Kidney (tissue), 14 donors: ENCODE measurements around the gene TTC6. TPM values are rescaled to one million over a fixed set of nuclear protein-coding genes. Genes with fewer than 3 reads are reported as not detected.

Experiments
- DNase-seq, 5 donors: peaks; one replicate each; pipeline ENCODE4 v3.0.0-alpha.2; 2013 to 2020
- FAIRE-seq: peaks from 2 replicates; lab custom pipeline; 2012; peaks lifted over from hg19 to GRCh38; lab: Jason Lieb, UNC
- H3K27ac ChIP-seq, 2 donors: one replicate each; pipeline ENCODE4 v1.7.0; 2013; ENCODE audit warnings: low read depth in 2 of 2, low read length in 2 of 2, inconsistent platforms in 1 of 2
- H3K27me3 ChIP-seq: one replicate; pipeline ENCODE4 v1.7.1; 2013; ENCODE audit warnings: low read length, inconsistent platforms; ENCODE audit not compliant: control insufficient read depth, insufficient read depth
- H3K36me3 ChIP-seq, 3 donors: one replicate each; pipeline versions ENCODE4 v1.7.0 to v1.7.1; 2013; ENCODE audit warnings: low read length in 3 of 3, control low read depth in 1 of 3, inconsistent platforms in 1 of 3; ENCODE audit not compliant: insufficient read depth in 3 of 3, control insufficient read depth in 2 of 3
- H3K4me1 ChIP-seq, 3 donors: one replicate each; pipeline versions ENCODE4 v1.7.0 to v1.7.1; 2013; ENCODE audit warnings: low read length in 3 of 3, inconsistent platforms in 1 of 3, low read depth in 1 of 3; ENCODE audit not compliant: control insufficient read depth in 2 of 3, insufficient read depth in 2 of 3
- H3K4me3 ChIP-seq, 3 donors: one replicate each; pipeline versions ENCODE4 v1.7.0 to v1.8.1; 2013; ENCODE audit warnings: low read length in 3 of 3, control low read depth in 1 of 3, inconsistent platforms in 1 of 3
- H3K9ac ChIP-seq, 3 donors: one replicate each; pipeline versions ENCODE4 v1.7.0 to v1.7.1; 2013; ENCODE audit warnings: low read length in 3 of 3, control low read depth in 1 of 3, inconsistent platforms in 1 of 3
- H3K9me3 ChIP-seq, 3 donors: one replicate each; pipeline versions ENCODE4 v1.7.0 to v1.7.1; 2013; ENCODE audit warnings: low read length in 3 of 3, control low read depth in 1 of 3, inconsistent platforms in 1 of 3; ENCODE audit not compliant: control insufficient read depth in 2 of 3, insufficient read depth in 1 of 3
- intact Hi-C: fragments of 100-400 bp; cut with DNase I; formaldehyde crosslinking; loops from one replicate; pipeline ENCODE4 v1.11.1; 2022
- polyA plus RNA-seq: library from polyadenylated mRNA; stranded (reverse); fragments of 350-450 nt; fragmentation: Illumina TruSeq; extraction: RNeasy Lipid Tissue Mini Kit (QIAGEN cat#74804); gene quantifications from one replicate; pipeline ENCODE4 v1.2.3, GENCODE V29; 2014; ENCODE audit warnings: low read depth, low replicate concordance; ENCODE audit not compliant: insufficient read depth
- total RNA-seq: library from RNA; stranded (reverse); fragmentation: NEBNext Ultra II Directional; extraction: Animal tissue kit (Norgen Biotek cat#: 25700); gene quantifications from one replicate; pipeline ENCODE4 v1.2.1, GENCODE V29; 2021
- TF ChIP-seq, protein P1 (sequence below): IDR thresholded peaks from 3 replicates; pipeline ENCODE4 v1.5.1; 2012; ENCODE audit warnings: mild to moderate bottlenecking, moderate library complexity, borderline replicate concordance; ENCODE audit not compliant: insufficient read depth; ENCODE audit errors: extremely low read depth
- donor health status: control.
- donor health status: control.
- donor health status: control.
- donor health status: control.
- donor health status: control.
- donor health status: DM: yes; HTN: yes; CAD: no.
- donor health status: Normal renal cell carcinoma (clear cell type).

The TTC6 gene
- total and polyA plus RNA-seq, 2 donors from 2014 or later: not detected

DNA sequence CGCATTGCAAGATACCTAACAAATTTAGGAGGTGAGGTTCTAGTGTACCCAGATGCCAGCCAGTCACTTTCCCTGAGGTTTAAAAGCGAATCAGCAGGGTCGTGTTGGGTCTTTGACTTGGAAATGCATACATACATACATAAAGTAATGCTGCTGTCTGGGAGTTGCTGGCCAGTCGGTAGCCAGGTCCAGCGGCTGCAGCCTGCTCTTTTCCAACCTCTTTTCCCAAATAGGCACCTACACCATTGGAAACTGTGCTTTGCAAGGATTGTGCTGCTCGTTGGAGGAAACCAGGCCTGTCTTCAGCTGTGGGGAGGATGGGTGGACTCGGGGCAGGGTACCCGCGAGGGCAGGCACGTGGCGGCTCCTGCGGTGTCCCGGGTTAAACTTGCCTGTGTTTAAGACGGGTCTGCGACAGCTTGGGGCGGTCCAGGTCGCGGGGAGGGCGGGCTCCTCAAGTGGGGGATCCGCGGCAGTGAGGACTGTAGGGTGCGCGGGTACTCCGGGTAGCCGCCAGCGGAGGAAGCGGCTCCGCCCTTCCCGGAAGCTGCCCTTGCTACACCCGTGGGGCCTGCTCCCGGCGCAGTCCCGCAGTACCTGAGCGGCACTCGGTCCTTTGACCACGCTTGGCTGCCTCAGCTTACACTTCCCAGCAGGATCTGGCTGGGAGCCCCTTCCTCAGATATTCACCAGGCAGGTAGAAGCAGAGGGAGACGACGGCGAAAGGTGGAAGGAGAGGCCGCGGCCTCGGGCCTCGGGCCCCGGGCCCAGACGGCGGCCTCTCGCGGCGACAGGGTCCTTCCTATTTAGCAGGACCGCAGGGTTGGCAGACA, 2.7 kb downstream of the TTC6 start:
- Histone ChIP-seq H3K27ac (no peak overlapping the region), H3K4me1 (peaks cover 0 to 9% (median 0%) of the 10 kb centered on the region in 3 donors), H3K9ac (no peak overlapping the region), H3K9me3 (no peaks in the 10 kb centered on the region), H3K27me3 (peaks cover 84% of the 10 kb centered on the region), H3K4me3 (no peak overlapping the region), H3K36me3 (no peaks in the 10 kb centered on the region)
- intact Hi-C loops: no loop called here
- peak in 2 of 5 donors; percentile 21 to 24 for DNase-seq
- no peak for FAIRE-seq
- TF ChIP-seq, protein P1, sequence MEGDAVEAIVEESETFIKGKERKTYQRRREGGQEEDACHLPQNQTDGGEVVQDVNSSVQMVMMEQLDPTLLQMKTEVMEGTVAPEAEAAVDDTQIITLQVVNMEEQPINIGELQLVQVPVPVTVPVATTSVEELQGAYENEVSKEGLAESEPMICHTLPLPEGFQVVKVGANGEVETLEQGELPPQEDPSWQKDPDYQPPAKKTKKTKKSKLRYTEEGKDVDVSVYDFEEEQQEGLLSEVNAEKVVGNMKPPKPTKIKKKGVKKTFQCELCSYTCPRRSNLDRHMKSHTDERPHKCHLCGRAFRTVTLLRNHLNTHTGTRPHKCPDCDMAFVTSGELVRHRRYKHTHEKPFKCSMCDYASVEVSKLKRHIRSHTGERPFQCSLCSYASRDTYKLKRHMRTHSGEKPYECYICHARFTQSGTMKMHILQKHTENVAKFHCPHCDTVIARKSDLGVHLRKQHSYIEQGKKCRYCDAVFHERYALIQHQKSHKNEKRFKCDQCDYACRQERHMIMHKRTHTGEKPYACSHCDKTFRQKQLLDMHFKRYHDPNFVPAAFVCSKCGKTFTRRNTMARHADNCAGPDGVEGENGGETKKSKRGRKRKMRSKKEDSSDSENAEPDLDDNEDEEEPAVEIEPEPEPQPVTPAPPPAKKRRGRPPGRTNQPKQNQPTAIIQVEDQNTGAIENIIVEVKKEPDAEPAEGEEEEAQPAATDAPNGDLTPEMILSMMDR: no peak

DNA sequence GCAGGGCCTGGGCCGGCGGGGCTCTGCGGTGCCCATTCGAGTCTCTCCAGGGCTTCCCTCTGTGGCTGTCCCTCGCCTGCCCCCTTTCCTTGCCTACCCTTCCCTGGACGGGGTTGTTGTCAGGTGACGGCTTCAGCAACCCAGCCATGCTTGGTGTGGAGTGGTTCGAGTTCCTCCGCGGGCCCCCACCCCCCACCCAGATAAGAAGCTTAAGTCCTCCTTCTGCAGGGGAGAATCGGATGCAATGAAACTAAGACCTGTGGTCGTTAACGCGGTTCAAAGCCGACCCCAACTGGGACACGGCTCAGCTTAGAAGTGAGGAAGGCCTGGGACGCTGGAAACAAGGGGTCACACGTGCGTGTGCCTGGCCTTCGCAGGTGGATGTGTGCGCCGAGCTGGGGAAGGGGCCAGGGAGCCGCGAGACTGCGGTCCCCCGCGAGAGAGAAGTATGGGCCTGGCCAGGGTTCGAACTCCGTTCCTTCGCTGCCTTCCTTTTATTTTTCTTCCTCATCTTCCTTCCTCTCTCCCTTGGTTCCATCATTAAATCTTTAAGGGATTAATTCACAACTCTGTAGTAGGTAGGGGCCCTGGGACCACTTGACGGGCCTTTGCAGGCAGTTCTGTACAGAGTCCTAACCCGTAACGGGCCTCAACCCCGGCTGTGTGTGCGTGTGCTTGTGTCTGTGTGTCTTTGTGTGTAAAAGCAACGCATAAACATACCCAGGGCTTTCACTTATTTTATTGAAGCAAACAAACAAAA, 3.5 kb downstream of the TTC6 start:
- Histone ChIP-seq H3K27me3 (peaks cover 84% of the 10 kb centered on the region), H3K9ac (no peak overlapping the region), H3K9me3 (no peaks in the 10 kb centered on the region), H3K4me3 (no peak overlapping the region), H3K27ac (no peak overlapping the region), H3K36me3 (no peaks in the 10 kb centered on the region), H3K4me1 (peaks cover 0 to 9% (median 0%) of the 10 kb centered on the region in 3 donors)
- TF ChIP-seq, protein P1: no peak
- intact Hi-C loops: no loop called here
- no peak for FAIRE-seq
- peak in 1 of 5 donors; percentile 26 for DNase-seq

DNA sequence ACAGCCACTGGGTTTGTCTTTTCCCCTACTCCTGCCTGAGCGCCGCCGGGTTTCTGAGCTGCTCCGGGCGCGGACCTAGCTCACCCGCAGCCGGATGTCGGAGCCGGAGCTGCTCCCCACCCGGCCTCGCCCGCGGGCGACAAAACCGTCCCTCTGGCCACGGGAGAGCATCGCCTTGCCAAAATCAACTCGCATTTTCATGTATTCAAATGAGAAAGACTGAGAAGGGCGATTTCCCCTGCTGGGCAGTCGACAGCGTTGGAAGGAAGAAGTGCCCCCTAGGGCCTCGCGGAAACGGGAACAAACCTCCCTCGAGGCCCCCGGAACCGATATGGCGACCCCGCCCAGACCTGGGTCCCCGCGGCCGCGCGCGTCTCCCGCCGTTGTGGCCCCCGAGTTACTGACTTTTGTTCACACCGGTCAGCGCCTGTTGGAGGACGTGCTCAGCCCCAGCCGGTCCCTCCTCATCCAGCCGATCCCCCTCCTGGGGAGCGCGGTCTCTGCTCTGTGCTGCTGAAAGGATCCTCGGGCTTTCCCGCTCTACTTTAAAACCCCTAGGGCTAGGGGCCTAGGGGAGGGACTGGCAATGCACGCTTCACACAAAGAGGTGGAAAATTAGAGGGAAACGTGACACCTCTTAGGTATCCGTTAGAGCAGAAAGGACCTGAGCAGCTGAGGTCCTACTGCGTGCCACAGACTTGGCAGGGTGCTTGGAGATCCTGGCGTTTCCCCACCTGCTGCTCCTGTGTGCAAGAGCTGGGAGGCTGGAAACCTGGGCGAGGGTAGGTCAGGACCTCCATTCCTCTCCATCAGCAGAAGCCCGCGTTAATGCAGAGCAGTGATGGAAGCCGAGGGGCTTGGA, 4.3 kb downstream of the TTC6 start:
- DNase-seq (peak in 3 of 5 donors; percentile 22 to 35 (median 22)), FAIRE-seq (no peak)
- no peak overlapping the region for H3K4me3 ChIP-seq
- H3K4me1 ChIP-seq: peaks cover 0 to 9% (median 0%) of the 10 kb centered on the region in 3 donors
- no peak overlapping the region for H3K27ac ChIP-seq
- H3K27me3 ChIP-seq: peaks cover 88% of the 10 kb centered on the region
- H3K9ac ChIP-seq: no peak overlapping the region
- intact Hi-C loops: no loop called here
- TF ChIP-seq, protein P1: no peak
- H3K36me3 ChIP-seq: no peaks in the 10 kb centered on the region
- H3K9me3 ChIP-seq: no peaks in the 10 kb centered on the region
